ENCODE measurements around the gene CASP6.

The CASP6 gene

GRCh38 chr4:109730619-109731545 lies 27.6 kb upstream of the CASP6 start:
- no peak for TF ChIP-seq CTCF (conservative IDR thresholded peaks at IDR 0.05; ENCODE audit: low read length)
- no peak for DNase-seq (ENCODE audit: low read depth)
- H3K4me3 ChIP-seq (ENCODE audit: low read length), result peak overlapping the region; percentile 72

- peak; percentile 57 for DNase-seq (ENCODE audit: low read depth)
- TF ChIP-seq CTCF (conservative IDR thresholded peaks at IDR 0.05; ENCODE audit: low read length), result no peak
- peak within 1 kb of the TSS; percentile 72 for H3K4me3 ChIP-seq (ENCODE audit: low read length)
These were observed 26.7 kb upstream of the CASP6 start, which contains the start of gene PLA2G12A for GRCh38 chr4:109729718-109730618. Gene PLA2G12A, minus strand, starts transcription at chr4:109730070. Its CDS starts 261 bp downstream, at chr4:109729809.

DNA sequence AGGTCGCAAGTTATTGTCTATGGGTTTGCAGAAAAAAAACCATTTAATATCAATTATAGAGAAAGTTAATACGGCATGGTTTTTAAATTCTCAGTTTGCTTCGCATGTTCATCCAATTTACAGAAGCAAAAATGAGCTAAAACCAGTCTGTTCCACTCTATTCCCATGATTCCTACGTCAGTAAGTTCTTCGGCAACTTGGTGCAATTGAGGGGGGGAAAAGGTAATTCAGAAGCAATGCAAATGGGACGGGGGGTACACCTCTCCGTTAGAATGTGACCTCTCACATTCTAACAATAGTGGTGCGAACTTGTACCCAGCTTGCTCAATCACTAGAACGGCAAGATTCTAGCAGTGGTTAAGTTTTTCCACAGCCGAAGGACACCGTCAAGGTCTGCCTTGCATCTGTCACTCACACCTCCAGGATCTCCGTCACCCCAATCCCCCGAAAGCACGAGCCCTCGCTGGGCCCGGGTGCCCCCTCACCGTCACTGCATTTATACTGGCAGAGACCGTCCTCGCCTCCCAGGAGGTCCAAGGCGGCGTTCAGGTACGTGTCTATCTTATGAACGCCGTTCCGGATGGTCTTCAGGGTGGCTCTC lies 26.0 kb upstream of the CASP6 start:
- peak overlapping the region; percentile 67 for H3K4me3 ChIP-seq (ENCODE audit: low read length)
- DNase-seq (ENCODE audit: low read depth), result no peak
- TF ChIP-seq CTCF (conservative IDR thresholded peaks at IDR 0.05; ENCODE audit: low read length), result no peak

DNA sequence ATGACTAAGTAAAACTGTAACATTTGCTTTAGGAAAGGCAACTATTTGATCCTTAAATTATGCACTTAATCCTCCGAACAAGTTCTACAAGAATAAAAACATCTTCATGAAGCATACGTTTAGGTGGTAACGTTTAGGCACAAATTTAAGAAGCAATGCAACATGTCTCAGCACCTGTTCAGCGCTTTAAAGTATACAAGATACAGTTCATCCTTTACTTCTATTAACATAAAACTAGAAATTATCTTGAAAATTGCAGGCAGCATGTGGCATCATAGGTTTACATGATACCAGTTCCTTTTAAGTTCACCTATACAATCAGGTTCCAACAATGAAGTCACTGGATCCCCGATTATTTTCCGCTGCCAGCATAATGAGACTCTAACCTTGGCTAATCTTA lies 25.1 kb upstream of the CASP6 start:
- H3K4me3 ChIP-seq (ENCODE audit: low read length), result no peak overlapping the region
- no peak for TF ChIP-seq CTCF (conservative IDR thresholded peaks at IDR 0.05; ENCODE audit: low read length)
- DNase-seq (ENCODE audit: low read depth), result no peak

DNA sequence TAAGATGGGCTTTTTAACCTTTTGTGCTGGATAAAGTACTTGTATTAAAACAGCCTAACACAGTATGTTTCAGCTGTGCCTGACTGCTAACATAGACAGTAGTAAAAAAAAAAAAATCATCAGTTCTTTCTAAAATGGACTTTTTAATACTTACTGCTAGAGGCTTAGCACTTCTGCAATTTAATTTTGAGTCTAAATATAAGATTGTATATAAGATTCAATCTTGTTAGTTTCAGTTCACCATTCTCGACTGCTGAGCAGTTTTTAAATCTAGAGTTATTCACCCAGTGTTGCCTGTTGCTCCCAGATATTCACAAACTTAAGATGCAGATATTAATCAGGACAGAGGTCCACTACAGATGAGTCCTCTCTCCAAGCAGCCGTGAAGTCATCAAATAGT lies 19.9 kb upstream of the CASP6 start:
- no peak for DNase-seq (ENCODE audit: low read depth)
- H3K4me3 ChIP-seq (ENCODE audit: low read length), result no peak overlapping the region
- no peak for TF ChIP-seq CTCF (conservative IDR thresholded peaks at IDR 0.05; ENCODE audit: low read length)

DNA sequence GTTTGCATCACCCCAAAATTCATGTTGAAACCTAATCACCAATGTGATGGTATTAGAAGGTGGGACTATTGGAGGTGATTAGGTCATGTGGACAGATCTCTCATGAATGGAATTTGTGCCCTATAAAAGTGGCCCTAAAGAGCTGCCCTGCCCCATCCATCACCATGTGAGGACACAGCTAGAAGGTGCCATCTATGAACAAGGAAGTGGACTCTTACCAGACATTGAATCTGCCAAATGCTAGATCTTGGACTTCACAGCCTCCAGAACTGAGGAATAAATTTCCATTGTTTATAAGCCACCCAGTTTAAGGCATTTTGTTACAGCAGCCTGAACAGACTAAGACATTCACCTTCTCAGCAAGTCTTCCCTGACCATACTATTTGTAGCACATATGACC lies 19.1 kb upstream of the CASP6 start:
- DNase-seq (ENCODE audit: low read depth), result no peak
- H3K4me3 ChIP-seq (ENCODE audit: low read length), result no peak overlapping the region
- TF ChIP-seq CTCF (conservative IDR thresholded peaks at IDR 0.05; ENCODE audit: low read length), result no peak
